HEK293 (cell line): ENCODE data around the gene PWWP2B.

Source experiments
- CTCF ChIA-PET: fragments of 350-600 bp; formaldehyde crosslinking; extraction: SDS; loops from one replicate; lab custom pipeline; 2021; ENCODE audit warnings: antibody characterized with exemption; lab: Yijun Ruan, JAX
- POLR2A ChIA-PET: fragments of 300-600 bp; formaldehyde crosslinking; extraction: SDS; loops from one replicate; lab custom pipeline; 2020; ENCODE audit warnings: antibody characterized with exemption, inconsistent platforms; lab: Yijun Ruan, JAX
- H3K27ac ChIP-seq: fragments of 200-500 bp; sonication (Bioruptor generic); 2 replicates; pipeline ENCODE4 v1.5.1; 2014; ENCODE audit warnings: low read depth, low read length, control low read depth, inconsistent platforms; ENCODE audit errors: extremely low read depth
- H3K36me3 ChIP-seq, 2 experiments: fragments of 200-500 bp in 1 of 2; sonication (Bioruptor generic) in 1 of 2; 1 replicate in 1 of 2; 2 replicates in 1 of 2; pipeline ENCODE4 v1.5.1; 2014 to 2017; ENCODE audit warnings: inconsistent platforms in 2 of 2, low read length in 2 of 2; ENCODE audit not compliant: control insufficient read depth in 2 of 2, insufficient read depth in 1 of 2
- H3K4me1 ChIP-seq: fragments of 200-500 bp; sonication (Bioruptor generic); 2 replicates; pipeline ENCODE4 v1.5.1; 2014; ENCODE audit warnings: mild to moderate bottlenecking, low read length, inconsistent platforms; ENCODE audit not compliant: control insufficient read depth, insufficient read depth
- H3K4me3 ChIP-seq: 2 replicates; pipeline ENCODE4 v1.5.1; 2011; ENCODE audit warnings: low read depth, mild to moderate bottlenecking, control low read depth, low read length, moderate library complexity
- H3K9me3 ChIP-seq: fragments of 200-500 bp; sonication (Bioruptor generic); 2 replicates; pipeline ENCODE4 v1.5.1; 2014; ENCODE audit warnings: low read depth, low read length, inconsistent platforms; ENCODE audit not compliant: control insufficient read depth, insufficient read depth
- IKZF3 ChIP-seq: fragments of 450-650 bp; IDR thresholded peaks from 2 replicates; pipeline ENCODE4 v1.5.0; 2018; ENCODE audit warnings: missing biosample characterization, mild to moderate bottlenecking, missing genetic modification characterization, moderate library complexity
- KLF1 ChIP-seq: fragments of 450-650 bp; formaldehyde crosslinking; IDR thresholded peaks from 2 replicates; pipeline ENCODE4 v1.5.1; 2016; ENCODE audit warnings: missing biosample characterization, missing genetic modification characterization
- SP2 ChIP-seq: fragments of 450-650 bp; formaldehyde crosslinking; IDR thresholded peaks from 2 replicates; pipeline ENCODE4 v1.5.1; 2016; ENCODE audit warnings: missing biosample characterization, missing genetic modification characterization
- SP3 ChIP-seq: fragments of 450-650 bp; formaldehyde crosslinking; IDR thresholded peaks from 2 replicates; pipeline ENCODE4 v1.5.1; 2016; ENCODE audit warnings: missing biosample characterization, missing genetic modification characterization
- ZFP69B ChIP-seq: fragments of 450-650 bp; formaldehyde crosslinking; IDR thresholded peaks from 2 replicates; pipeline ENCODE4 v1.5.1; 2016; ENCODE audit warnings: missing biosample characterization, missing genetic modification characterization
- ZIC2 ChIP-seq: fragments of 450-650 bp; formaldehyde crosslinking; IDR thresholded peaks from 2 replicates; pipeline ENCODE4 v1.5.1; 2016; ENCODE audit warnings: missing biosample characterization, missing genetic modification characterization
- ZNF341 ChIP-seq: fragments of 450-650 bp; formaldehyde crosslinking; IDR thresholded peaks from 2 replicates; pipeline ENCODE4; 2016; ENCODE audit warnings: low read depth, missing biosample characterization, missing genetic modification characterization
- ZNF366 ChIP-seq: fragments of 450-650 bp; formaldehyde crosslinking; conservative IDR thresholded peaks from 2 replicates; pipeline ENCODE4 v1.5.1; 2016; ENCODE audit warnings: missing biosample characterization, missing genetic modification characterization
- ZNF37A ChIP-seq: fragments of 450-650 bp; IDR thresholded peaks from 2 replicates; pipeline ENCODE4 v1.5.1; 2018; ENCODE audit warnings: missing biosample characterization, missing genetic modification characterization
- ZNF623 ChIP-seq: fragments of 450-650 bp; formaldehyde crosslinking; IDR thresholded peaks from 2 replicates; pipeline ENCODE4 v1.5.1; 2016; ENCODE audit warnings: missing biosample characterization, missing genetic modification characterization
- TF ChIP-seq, protein P1 (sequence below): fragments of 450-650 bp; IDR thresholded peaks from 2 replicates; pipeline ENCODE4 v1.5.1; 2018; ENCODE audit warnings: missing biosample characterization, mild to moderate bottlenecking, missing genetic modification characterization
- TF ChIP-seq, protein P2 (sequence below): fragments of 450-650 bp; formaldehyde crosslinking; IDR thresholded peaks from 2 replicates; pipeline ENCODE4 v1.5.1; 2016; ENCODE audit warnings: missing biosample characterization, missing genetic modification characterization, borderline replicate concordance

PWWP2B gene

DNA sequence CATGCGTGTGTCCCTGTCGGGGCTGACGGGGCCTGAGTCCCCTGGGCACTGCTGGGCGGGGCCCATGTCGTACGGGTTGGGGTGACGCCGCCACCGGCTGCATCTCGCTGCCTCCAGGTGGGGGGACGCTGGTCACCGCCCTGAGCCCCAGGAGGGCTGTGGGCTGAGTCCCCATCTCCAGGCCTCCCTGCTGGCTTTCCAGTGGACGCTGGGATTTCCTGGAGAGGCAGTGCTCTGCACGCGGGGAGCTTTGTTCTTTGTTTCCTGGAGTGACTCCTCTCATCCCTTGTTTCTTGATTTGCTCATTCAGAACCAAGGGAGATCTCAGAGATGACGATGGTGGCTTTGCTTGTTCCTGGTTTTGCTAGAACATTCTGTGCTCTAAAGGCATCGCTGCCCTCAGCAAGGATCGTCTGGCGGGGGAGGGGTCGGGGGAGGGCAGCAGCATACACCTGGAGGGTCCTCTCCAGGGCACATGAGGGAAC is 21.0 kb downstream of the PWWP2B start:
- TF ChIP-seq ZIC2 (tag by site-specific recombination): peak; percentile 62
- no peak for TF ChIP-seq ZNF37A (tag by site-specific recombination)
- Histone ChIP-seq H3K36me3 (peaks cover 0 to 6% of the 10 kb centered on the region in 2 experiments; a peak in 1 of 3 replicates), H3K27ac (no peak overlapping the region), H3K4me1 (no peaks in the 10 kb centered on the region; the same call in 1 of the 2 replicates), H3K4me3 (no peak overlapping the region), H3K9me3 (no peaks in the 10 kb centered on the region)
- ChIA-PET CTCF (interaction anchor here (0.6 kb wide), 1 partner anchor 36 kb away, joined by 5 read pairs; no protein-coding TSS in a partner anchor), POLR2A (no interaction called here)

DNA sequence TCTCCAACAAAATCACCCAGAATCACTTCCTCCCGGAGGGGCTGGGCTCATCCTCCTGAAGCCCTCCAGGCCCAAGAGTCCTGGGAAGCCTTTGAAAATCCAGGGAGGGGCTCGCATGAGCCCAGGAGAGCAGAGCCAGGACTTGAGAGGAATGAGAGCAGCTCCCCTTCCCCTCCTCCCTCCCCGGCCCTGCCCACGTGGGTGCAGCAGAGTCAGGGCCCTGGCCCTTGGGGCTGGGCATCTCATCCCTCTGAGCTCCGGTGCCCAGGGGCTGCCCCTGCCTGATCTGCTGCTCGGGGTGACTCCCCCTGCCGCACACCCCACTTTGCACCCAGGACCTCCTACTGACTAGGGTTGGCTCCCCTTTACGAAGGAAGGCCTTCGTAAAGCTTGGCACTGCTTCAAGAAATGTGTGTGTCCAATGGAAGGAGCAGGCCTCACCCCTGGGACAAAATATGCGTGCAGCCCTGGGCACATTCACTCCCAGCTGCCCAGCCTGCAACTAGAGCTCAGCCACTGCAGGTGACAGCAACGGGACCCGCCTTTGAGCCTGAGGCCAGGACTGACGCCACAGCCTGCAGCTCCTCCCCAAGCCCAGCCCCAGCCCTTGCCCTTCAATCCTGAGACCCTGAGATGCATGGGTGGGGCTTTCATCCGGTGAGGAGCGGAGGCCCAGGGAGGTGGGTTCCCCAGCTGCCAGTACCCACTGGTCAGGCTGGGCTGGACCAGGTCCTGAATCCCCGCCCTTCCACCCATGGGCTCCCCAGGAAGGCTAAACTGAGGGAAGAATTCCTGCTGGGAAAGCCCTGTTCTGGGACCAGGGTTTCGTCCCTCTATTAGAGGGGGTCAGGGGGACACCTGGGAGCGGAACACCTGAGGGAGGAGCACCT is 21.8 kb downstream of the PWWP2B start:
- ChIA-PET CTCF (interaction anchor here (0.6 to 0.7 kb wide), 3 partner anchors 12 to 43 kb away, joined by 4 read pairs; no protein-coding TSS in a partner anchor), POLR2A (no interaction called here)
- H3K4me3 ChIP-seq: no peak overlapping the region
- no peak overlapping the region for H3K27ac ChIP-seq
- H3K4me1 ChIP-seq: no peaks in the 10 kb centered on the region; the same call in 1 of the 2 replicates
- peaks cover 0 to 6% of the 10 kb centered on the region in 2 experiments; a peak in 1 of 3 replicates for H3K36me3 ChIP-seq
- TF ChIP-seq SP3 (tag by site-specific recombination) (peak; percentile 33), ZFP69B (tag by site-specific recombination) (no peak), KLF1 (tag by site-specific recombination) (peak; percentile 94), ZNF341 (tag by site-specific recombination) (0 out of 2 replicates have a peak, but pooled peaks have one; percentile 13), SP2 (peak; percentile 53), IKZF3 (tag by site-specific recombination) (peak; percentile 50; the same call in 1 of the 2 replicates), ZNF623 (no peak), ZNF366 (tag by site-specific recombination) (no peak)
- TF ChIP-seq, protein P1, sequence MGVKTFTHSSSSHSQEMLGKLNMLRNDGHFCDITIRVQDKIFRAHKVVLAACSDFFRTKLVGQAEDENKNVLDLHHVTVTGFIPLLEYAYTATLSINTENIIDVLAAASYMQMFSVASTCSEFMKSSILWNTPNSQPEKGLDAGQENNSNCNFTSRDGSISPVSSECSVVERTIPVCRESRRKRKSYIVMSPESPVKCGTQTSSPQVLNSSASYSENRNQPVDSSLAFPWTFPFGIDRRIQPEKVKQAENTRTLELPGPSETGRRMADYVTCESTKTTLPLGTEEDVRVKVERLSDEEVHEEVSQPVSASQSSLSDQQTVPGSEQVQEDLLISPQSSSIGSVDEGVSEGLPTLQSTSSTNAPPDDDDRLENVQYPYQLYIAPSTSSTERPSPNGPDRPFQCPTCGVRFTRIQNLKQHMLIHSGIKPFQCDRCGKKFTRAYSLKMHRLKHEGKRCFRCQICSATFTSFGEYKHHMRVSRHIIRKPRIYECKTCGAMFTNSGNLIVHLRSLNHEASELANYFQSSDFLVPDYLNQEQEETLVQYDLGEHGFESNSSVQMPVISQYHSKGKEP (tag by site-specific recombination): no peak
- TF ChIP-seq, protein P2, sequence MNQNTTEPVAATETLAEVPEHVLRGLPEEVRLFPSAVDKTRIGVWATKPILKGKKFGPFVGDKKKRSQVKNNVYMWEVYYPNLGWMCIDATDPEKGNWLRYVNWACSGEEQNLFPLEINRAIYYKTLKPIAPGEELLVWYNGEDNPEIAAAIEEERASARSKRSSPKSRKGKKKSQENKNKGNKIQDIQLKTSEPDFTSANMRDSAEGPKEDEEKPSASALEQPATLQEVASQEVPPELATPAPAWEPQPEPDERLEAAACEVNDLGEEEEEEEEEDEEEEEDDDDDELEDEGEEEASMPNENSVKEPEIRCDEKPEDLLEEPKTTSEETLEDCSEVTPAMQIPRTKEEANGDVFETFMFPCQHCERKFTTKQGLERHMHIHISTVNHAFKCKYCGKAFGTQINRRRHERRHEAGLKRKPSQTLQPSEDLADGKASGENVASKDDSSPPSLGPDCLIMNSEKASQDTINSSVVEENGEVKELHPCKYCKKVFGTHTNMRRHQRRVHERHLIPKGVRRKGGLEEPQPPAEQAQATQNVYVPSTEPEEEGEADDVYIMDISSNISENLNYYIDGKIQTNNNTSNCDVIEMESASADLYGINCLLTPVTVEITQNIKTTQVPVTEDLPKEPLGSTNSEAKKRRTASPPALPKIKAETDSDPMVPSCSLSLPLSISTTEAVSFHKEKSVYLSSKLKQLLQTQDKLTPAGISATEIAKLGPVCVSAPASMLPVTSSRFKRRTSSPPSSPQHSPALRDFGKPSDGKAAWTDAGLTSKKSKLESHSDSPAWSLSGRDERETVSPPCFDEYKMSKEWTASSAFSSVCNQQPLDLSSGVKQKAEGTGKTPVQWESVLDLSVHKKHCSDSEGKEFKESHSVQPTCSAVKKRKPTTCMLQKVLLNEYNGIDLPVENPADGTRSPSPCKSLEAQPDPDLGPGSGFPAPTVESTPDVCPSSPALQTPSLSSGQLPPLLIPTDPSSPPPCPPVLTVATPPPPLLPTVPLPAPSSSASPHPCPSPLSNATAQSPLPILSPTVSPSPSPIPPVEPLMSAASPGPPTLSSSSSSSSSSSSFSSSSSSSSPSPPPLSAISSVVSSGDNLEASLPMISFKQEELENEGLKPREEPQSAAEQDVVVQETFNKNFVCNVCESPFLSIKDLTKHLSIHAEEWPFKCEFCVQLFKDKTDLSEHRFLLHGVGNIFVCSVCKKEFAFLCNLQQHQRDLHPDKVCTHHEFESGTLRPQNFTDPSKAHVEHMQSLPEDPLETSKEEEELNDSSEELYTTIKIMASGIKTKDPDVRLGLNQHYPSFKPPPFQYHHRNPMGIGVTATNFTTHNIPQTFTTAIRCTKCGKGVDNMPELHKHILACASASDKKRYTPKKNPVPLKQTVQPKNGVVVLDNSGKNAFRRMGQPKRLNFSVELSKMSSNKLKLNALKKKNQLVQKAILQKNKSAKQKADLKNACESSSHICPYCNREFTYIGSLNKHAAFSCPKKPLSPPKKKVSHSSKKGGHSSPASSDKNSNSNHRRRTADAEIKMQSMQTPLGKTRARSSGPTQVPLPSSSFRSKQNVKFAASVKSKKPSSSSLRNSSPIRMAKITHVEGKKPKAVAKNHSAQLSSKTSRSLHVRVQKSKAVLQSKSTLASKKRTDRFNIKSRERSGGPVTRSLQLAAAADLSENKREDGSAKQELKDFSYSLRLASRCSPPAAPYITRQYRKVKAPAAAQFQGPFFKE: no peak
- H3K9me3 ChIP-seq: no peaks in the 10 kb centered on the region
